ENCODE results near the gene SLC25A13. TPM values are rescaled to one million over a fixed set of nuclear protein-coding genes. Genes with fewer than 3 reads are reported as not detected.
"Not testable (repeated sequence)": the region's sequence is repeated elsewhere in the genome, so short reads cannot be mapped to it uniquely, and the experiment has no call there.

The SLC25A13 gene
- total RNA-seq, 1 donor from 2014 or later, result 25.3 TPM

DNA sequence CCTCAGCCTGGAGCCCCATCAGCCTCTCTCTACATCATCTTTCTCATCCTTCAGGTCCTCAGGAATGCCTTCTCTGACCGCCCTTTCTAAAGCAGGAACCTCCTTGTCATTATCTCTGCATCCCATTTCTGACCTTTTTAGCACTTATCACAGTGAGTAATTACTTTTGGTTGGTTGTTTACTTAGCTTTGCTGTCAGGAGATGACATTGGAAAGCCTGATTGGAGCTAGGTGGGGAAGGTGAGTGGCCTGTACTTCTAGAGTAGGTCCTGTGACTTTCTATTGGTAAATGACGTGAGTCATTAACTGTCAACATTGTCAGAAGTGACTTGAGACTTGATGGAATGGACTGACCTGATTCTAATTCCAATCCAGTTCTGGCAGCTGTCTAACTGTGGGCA is 9.3 kb upstream of the SLC25A13 start:
- Histone ChIP-seq H3K9me3 (no peaks in the 10 kb centered on the region), H3K36me3 (no peaks in the 10 kb centered on the region), H3K27ac (no peak overlapping the region), H3K4me1 (no peaks in the 10 kb centered on the region), H3K4me3 (no peak overlapping the region), H3K27me3 (no peaks in the 10 kb centered on the region)
- intact Hi-C loops (cut with DNase I), result no loop called here
- TF ChIP-seq POLR2A (IDR thresholded peaks at IDR 0.05), result no peak
- no peak for TF ChIP-seq POLR2AphosphoS5 (IDR thresholded peaks at IDR 0.05; ENCODE audit: insufficient read depth in 1 of 2, low read depth in 1 of 2)
- TF ChIP-seq, protein P1, sequence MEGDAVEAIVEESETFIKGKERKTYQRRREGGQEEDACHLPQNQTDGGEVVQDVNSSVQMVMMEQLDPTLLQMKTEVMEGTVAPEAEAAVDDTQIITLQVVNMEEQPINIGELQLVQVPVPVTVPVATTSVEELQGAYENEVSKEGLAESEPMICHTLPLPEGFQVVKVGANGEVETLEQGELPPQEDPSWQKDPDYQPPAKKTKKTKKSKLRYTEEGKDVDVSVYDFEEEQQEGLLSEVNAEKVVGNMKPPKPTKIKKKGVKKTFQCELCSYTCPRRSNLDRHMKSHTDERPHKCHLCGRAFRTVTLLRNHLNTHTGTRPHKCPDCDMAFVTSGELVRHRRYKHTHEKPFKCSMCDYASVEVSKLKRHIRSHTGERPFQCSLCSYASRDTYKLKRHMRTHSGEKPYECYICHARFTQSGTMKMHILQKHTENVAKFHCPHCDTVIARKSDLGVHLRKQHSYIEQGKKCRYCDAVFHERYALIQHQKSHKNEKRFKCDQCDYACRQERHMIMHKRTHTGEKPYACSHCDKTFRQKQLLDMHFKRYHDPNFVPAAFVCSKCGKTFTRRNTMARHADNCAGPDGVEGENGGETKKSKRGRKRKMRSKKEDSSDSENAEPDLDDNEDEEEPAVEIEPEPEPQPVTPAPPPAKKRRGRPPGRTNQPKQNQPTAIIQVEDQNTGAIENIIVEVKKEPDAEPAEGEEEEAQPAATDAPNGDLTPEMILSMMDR (IDR thresholded peaks at IDR 0.05), result no peak
- DNase-seq (ENCODE audit: extremely low spot score in 2 of 2), result no peak

DNA sequence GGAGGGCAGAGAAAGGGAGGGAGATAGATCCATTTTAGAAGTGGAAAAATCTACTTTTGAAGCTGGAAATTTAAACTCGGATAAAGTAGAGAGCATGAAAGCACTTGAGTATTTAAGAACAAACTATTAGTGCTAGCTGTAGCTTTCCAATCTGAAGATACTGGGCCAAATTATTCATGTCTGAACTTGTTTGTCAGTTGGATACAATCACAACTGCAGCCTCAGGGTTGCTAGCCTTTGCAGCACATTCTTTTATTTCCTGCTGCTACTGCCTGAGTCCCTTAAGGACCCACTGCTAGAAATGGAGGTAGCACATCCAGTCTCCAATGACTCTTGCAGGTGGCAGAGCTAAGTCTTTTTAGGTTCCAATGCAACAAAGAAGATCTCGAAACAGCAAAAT is 8.3 kb upstream of the SLC25A13 start:
- Histone ChIP-seq H3K36me3 (no peaks in the 10 kb centered on the region), H3K4me1 (no peaks in the 10 kb centered on the region), H3K27ac (no peak overlapping the region), H3K9me3 (no peaks in the 10 kb centered on the region), H3K4me3 (no peak overlapping the region), H3K27me3 (no peaks in the 10 kb centered on the region)
- intact Hi-C loops (cut with DNase I), result no loop called here
- DNase-seq (ENCODE audit: extremely low spot score in 2 of 2), result no peak
- TF ChIP-seq, protein P1 (IDR thresholded peaks at IDR 0.05), result no peak
- peak in 1 of 2 donors; percentile 7 for TF ChIP-seq POLR2AphosphoS5 (IDR thresholded peaks at IDR 0.05; ENCODE audit: insufficient read depth in 1 of 2, low read depth in 1 of 2)

DNA sequence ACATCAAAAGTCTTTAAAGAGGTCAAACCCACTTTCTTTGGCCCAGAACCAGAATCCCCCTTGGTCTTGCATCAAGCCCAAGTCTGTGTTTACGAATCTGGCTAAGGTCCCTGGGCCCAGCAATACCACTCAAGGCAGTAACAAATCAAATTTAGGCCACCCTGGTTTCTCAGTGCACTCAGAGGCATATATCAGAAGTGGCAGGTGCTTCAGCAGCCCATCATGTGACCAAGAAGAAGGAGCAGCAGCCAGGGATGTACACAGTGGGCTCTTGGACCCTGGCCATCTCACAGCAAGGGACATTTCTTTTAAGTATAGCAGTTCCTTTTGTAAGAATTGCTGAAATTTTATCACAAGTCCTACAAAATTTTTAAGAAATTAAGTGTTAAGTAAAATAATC is 7.3 kb upstream of the SLC25A13 start:
- TF ChIP-seq, protein P1 (IDR thresholded peaks at IDR 0.05), result no peak
- TF ChIP-seq POLR2A (IDR thresholded peaks at IDR 0.05) (no peak), POLR2AphosphoS5 (IDR thresholded peaks at IDR 0.05; ENCODE audit: insufficient read depth in 1 of 2, low read depth in 1 of 2) (no peak)
- Histone ChIP-seq H3K4me1 (no peaks in the 10 kb centered on the region), H3K9me3 (no peaks in the 10 kb centered on the region), H3K4me3 (no peak overlapping the region), H3K27ac (no peak overlapping the region), H3K27me3 (no peaks in the 10 kb centered on the region), H3K36me3 (no peaks in the 10 kb centered on the region)
- intact Hi-C loops (cut with DNase I), result no loop called here
- no peak for DNase-seq (ENCODE audit: extremely low spot score in 2 of 2)

DNA sequence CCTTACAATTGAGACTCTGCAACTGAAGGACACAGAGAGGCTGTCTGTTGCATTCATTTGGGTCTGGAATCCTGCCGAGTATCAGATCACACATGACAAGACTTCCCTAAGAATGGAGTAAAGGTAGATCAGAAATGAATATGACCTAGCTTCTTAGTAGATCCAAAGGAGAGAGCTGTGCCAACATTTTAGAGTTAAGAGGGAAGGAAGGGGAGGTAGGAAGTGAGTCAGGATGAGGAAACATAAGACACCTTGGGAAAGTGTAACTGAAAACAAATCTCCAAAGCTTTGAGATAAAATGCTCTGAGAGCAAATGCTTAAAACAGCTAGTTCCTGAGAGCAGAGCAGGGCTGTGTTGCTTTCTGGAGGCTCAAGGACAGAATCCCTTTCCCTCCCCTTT is 6.1 kb upstream of the SLC25A13 start:
- no peak for DNase-seq (ENCODE audit: extremely low spot score in 2 of 2)
- intact Hi-C loops (cut with DNase I), result no loop called here

DNA sequence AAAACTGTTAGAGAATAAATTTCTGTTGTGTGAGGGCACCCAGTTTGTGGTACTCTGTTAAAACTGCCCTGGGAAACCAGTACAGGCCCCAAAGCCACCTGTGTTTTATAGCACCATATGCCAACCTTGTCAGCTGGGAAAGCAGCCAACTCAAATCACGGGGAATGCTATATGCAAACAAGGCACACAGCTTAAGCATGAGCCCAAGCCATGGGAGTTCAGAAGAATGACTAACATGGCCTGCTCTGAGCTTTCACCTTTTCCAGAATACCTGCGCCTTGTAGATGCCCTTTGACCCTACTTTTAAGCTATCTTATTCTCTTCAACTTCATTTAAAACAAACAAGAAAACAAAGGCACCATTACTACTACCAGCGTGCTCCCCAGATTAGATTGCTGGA is 5.5 kb upstream of the SLC25A13 start:
- H3K27ac ChIP-seq, result no peak overlapping the region
- H3K9me3 ChIP-seq, result no peaks in the 10 kb centered on the region
- no peak for TF ChIP-seq POLR2A (IDR thresholded peaks at IDR 0.05)
- no peak for TF ChIP-seq POLR2AphosphoS5 (IDR thresholded peaks at IDR 0.05; ENCODE audit: insufficient read depth in 1 of 2, low read depth in 1 of 2)
- TF ChIP-seq, protein P1 (IDR thresholded peaks at IDR 0.05), result no peak
- H3K4me1 ChIP-seq, result no peaks in the 10 kb centered on the region
- no peak overlapping the region for H3K4me3 ChIP-seq
- no peaks in the 10 kb centered on the region for H3K36me3 ChIP-seq
- intact Hi-C loops (cut with DNase I), result no loop called here
- no peak for DNase-seq (ENCODE audit: extremely low spot score in 2 of 2)
- H3K27me3 ChIP-seq, result no peaks in the 10 kb centered on the region

More for the DNA sequence above, 6.1 kb upstream of the SLC25A13 start:
- Histone ChIP-seq H3K36me3 (no peaks in the 10 kb centered on the region), H3K4me1 (no peaks in the 10 kb centered on the region), H3K27me3 (no peaks in the 10 kb centered on the region), H3K4me3 (no peak overlapping the region), H3K27ac (no peak overlapping the region), H3K9me3 (no peaks in the 10 kb centered on the region)
- TF ChIP-seq POLR2A (IDR thresholded peaks at IDR 0.05) (no peak), POLR2AphosphoS5 (IDR thresholded peaks at IDR 0.05; ENCODE audit: insufficient read depth in 1 of 2, low read depth in 1 of 2) (no peak)
- TF ChIP-seq, protein P1 (IDR thresholded peaks at IDR 0.05), result no peak

DNA sequence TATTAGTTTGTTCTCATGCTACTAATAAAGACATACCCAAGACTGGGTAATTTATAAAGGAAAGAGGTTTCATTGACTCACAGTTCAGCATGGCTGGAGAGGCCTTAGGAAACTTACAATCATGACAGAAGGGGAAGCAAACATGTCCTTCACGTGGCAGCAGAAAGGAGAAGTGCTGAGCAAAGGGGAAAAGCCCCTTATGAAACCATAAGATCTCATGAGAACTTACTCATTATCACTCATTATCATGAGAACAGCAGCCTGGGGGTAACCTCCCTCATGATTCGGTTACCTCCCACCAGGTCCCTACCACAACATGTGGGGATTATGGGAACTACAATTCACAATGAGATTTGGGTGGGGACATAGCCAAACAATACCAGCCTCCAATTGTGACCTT is 4.9 kb upstream of the SLC25A13 start:
- H3K4me3 ChIP-seq; H3K4me1 ChIP-seq; H3K36me3 ChIP-seq; DNase-seq (ENCODE audit: extremely low spot score in 2 of 2); H3K9me3 ChIP-seq; H3K27ac ChIP-seq; H3K27me3 ChIP-seq; intact Hi-C loops (cut with DNase I): not testable (repeated sequence)

Measured in vagina (tissue), 2 donors.